DND-41 (cell line): ENCODE results near the gene PPP4R2.

Experiments used
- ATAC-seq: fragments of 200-7000 bp; cut with Tn5 transposase; 3 replicates; pipeline ENCODE4 v1.9.1; 2021; ENCODE audit warnings: low read depth; ENCODE audit not compliant: insufficient read depth
- DNase-seq: peaks from one replicate; pipeline ENCODE4 v3.0.0-alpha.2; 2020
- H2AFZ ChIP-seq: 2 replicates; pipeline ENCODE4 v1.6.0; 2012; ENCODE audit warnings: low read depth, low read length
- H3K27ac ChIP-seq: 2 replicates; pipeline ENCODE4 v1.5.1; 2012; ENCODE audit warnings: low read length, inconsistent platforms
- H3K27me3 ChIP-seq: fragments of 200-600 bp; sonication (generic); 2 replicates; pipeline ENCODE4 v1.6.0; 2012; ENCODE audit warnings: low read length, mild to moderate bottlenecking, inconsistent platforms; ENCODE audit not compliant: insufficient read depth, poor library complexity
- H3K36me3 ChIP-seq: 2 replicates; pipeline ENCODE4 v1.5.1; 2012; ENCODE audit warnings: low read length, inconsistent platforms; ENCODE audit not compliant: insufficient read depth
- H3K4me1 ChIP-seq: 2 replicates; pipeline ENCODE4 v1.5.1; 2012; ENCODE audit warnings: mild to moderate bottlenecking, low read length; ENCODE audit not compliant: insufficient read depth
- H3K4me2 ChIP-seq: 2 replicates; pipeline ENCODE4 v1.6.0; 2012; ENCODE audit warnings: mild to moderate bottlenecking, moderate library complexity, low read length, inconsistent platforms; ENCODE audit not compliant: insufficient read depth
- H3K4me3 ChIP-seq, 2 experiments: fragments of 200-600 bp in 1 of 2; shearing (Covaris generic) in 1 of 2; 2 replicates each; pipeline ENCODE4 v1.5.1; 2012 to 2016; ENCODE audit warnings: inconsistent platforms in 2 of 2, low read length in 2 of 2, mild to moderate bottlenecking in 2 of 2, low read depth in 1 of 2, moderate library complexity in 1 of 2
- H3K79me2 ChIP-seq: 2 replicates; pipeline ENCODE4 v1.6.0; 2012; ENCODE audit warnings: low read length, inconsistent platforms; ENCODE audit not compliant: insufficient read depth
- H3K9ac ChIP-seq: 2 replicates; pipeline ENCODE4 v1.6.0; 2012; ENCODE audit warnings: low read depth, mild to moderate bottlenecking, inconsistent platforms, low read length, moderate library complexity
- H3K9me3 ChIP-seq: 2 replicates; pipeline ENCODE4 v1.5.1; 2012; ENCODE audit warnings: low read length, moderate library complexity, mild to moderate bottlenecking, inconsistent platforms; ENCODE audit not compliant: insufficient read depth, severe bottlenecking
- H4K20me1 ChIP-seq: 2 replicates; pipeline ENCODE4 v1.6.0; 2012; ENCODE audit warnings: low read length; ENCODE audit not compliant: insufficient read depth
- CTCF ChIP-seq: IDR thresholded peaks from 2 replicates; pipeline ENCODE4 v1.5.1; 2012; ENCODE audit warnings: borderline replicate concordance, low read length, moderate library complexity, mild to moderate bottlenecking; ENCODE audit not compliant: poor library complexity, severe bottlenecking; ENCODE audit errors: extremely low read depth
- EZH2 ChIP-seq: IDR thresholded peaks from 3 replicates; pipeline ENCODE4 v1.6.1; 2012; ENCODE audit warnings: borderline replicate concordance, low read depth, mild to moderate bottlenecking, moderate library complexity, low read length, inconsistent platforms; ENCODE audit not compliant: severe bottlenecking

PPP4R2 gene

DNA sequence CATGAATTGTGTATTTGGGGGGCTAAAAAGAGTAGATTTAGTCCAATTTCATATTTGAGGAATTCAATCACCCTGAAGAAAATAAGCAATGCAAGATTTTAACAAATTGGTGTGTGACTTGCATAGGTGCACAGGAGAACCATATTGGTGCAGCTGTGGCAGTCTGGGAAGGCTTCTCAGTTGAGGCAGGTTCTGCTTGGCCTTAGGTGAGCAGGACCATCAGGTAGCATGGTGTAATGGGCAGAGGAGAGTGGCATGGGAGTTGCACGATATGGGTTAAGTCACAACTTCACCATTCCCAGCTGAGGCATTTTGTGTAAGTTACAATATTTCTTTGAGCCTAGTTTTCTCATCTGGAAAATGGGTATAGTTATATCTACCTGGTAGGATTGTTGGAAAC lies 75.3 kb downstream of the PPP4R2 start:
- Histone ChIP-seq H3K79me2 (no peaks in the 10 kb centered on the region), H2AFZ (no peak overlapping the region), H4K20me1 (0 out of 2 replicates have a peak, but pooled peaks cover 3% of the 10 kb centered on the region), H3K36me3 (peaks cover 18% of the 10 kb centered on the region; the same call in 1 of the 2 replicates), H3K27ac (no peak overlapping the region), H3K4me3 (no peak overlapping the region), H3K9ac (no peak overlapping the region), H3K9me3 (no peaks in the 10 kb centered on the region), H3K27me3 (no peaks in the 10 kb centered on the region), H3K4me1 (no peaks in the 10 kb centered on the region), H3K4me2 (no peak overlapping the region)
- DNase-seq (no peak), ATAC-seq (no peak)
- TF ChIP-seq EZH2 (no peak), CTCF (no peak)

DNA sequence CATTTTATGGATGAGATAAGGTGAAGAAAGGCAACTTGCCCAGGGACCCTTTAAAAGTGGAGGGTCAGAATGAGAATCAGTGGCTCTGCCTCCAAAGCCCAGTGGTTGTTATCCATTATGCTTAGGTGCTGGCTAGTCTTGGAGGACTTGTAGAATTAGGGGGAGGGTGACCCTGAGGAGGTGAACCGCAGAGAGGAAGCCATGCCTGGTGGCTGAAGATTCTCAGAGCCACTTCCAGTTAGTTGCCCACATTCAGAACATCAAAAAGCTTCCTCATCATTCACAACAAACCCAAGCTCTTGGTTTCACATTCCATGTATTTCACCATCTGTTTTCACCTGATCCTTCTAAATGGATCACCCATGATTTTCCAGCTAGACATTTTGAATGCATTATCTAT lies 76.0 kb downstream of the PPP4R2 start:
- no peak overlapping the region for H3K4me3 ChIP-seq
- TF ChIP-seq CTCF (no peak), EZH2 (no peak)
- DNase-seq, result peak; percentile 36
- H3K27ac ChIP-seq, result no peak overlapping the region
- no peaks in the 10 kb centered on the region for H3K4me1 ChIP-seq
- no peaks in the 10 kb centered on the region for H3K27me3 ChIP-seq
- H2AFZ ChIP-seq, result no peak overlapping the region
- no peaks in the 10 kb centered on the region for H3K9me3 ChIP-seq
- H3K79me2 ChIP-seq, result no peaks in the 10 kb centered on the region
- 0 out of 2 replicates have a peak, but pooled peaks cover 3% of the 10 kb centered on the region for H4K20me1 ChIP-seq
- no peak overlapping the region for H3K4me2 ChIP-seq
- no peak overlapping the region for H3K9ac ChIP-seq
- peaks cover 11% of the 10 kb centered on the region; the same call in 1 of the 2 replicates for H3K36me3 ChIP-seq
- ATAC-seq, result peak; percentile 69

GRCh38 chr3:73073091-73073707 lies 76.6 kb downstream of the PPP4R2 start:
- Histone ChIP-seq H3K27ac (no peak overlapping the region), H3K36me3 (peaks cover 6% of the 10 kb centered on the region; the same call in 1 of the 2 replicates)
- no peak for DNase-seq

More at GRCh38 chr3:73073091-73073707, 76.6 kb downstream of the PPP4R2 start:
- Histone ChIP-seq H3K4me3 (no peak overlapping the region), H3K79me2 (no peaks in the 10 kb centered on the region), H3K9me3 (no peaks in the 10 kb centered on the region), H3K4me2 (no peak overlapping the region), H3K9ac (no peak overlapping the region), H3K4me1 (no peaks in the 10 kb centered on the region), H3K27me3 (no peaks in the 10 kb centered on the region), H2AFZ (no peak overlapping the region), H4K20me1 (0 out of 2 replicates have a peak, but pooled peaks cover 3% of the 10 kb centered on the region)
- no peak for ATAC-seq
- TF ChIP-seq CTCF, result no peak
- TF ChIP-seq EZH2, result no peak
